CD14-positive monocyte (primary cell): ENCODE results near the gene RWDD1. TPM values are rescaled to one million over a fixed set of nuclear protein-coding genes. Genes with fewer than 3 reads are reported as not detected.

Source experiments
- DNase-seq, 3 donors: peaks; one replicate each; pipeline ENCODE4 v3.0.0-alpha.2; 2011 to 2022
- H2AFZ ChIP-seq: 2 replicates; pipeline ENCODE4 v1.6.0; 2012; ENCODE audit warnings: mild to moderate bottlenecking, low read depth, low read length, inconsistent platforms; ENCODE audit not compliant: insufficient read depth, poor library complexity, severe bottlenecking
- H3K27ac ChIP-seq, 2 donors: 1 replicate in 1 of 2; 2 replicates in 1 of 2; pipeline ENCODE4 v1.5.1; 2012 to 2013; ENCODE audit warnings: low read length in 2 of 2, control low read depth in 1 of 2, inconsistent platforms in 1 of 2, low read depth in 1 of 2, mild to moderate bottlenecking in 1 of 2
- H3K27me3 ChIP-seq, 2 donors: one replicate each; pipeline versions ENCODE4 v1.6.0 to v1.6.1; 2011 to 2013; ENCODE audit warnings: low read length in 2 of 2; ENCODE audit not compliant: control insufficient read depth in 2 of 2, insufficient read depth in 2 of 2
- H3K36me3 ChIP-seq, 2 donors: replicated peaks in 1 of 2; 1 replicate in 1 of 2; 2 replicates in 1 of 2; pipeline versions ENCODE4 v1.5.1 to v1.6.1; 2012 to 2013; ENCODE audit warnings: low read length in 2 of 2, control low read depth in 1 of 2, inconsistent platforms in 1 of 2, mild to moderate bottlenecking in 1 of 2; ENCODE audit not compliant: insufficient read depth in 2 of 2, control insufficient read depth in 1 of 2
- H3K4me1 ChIP-seq, 2 donors: 1 replicate in 1 of 2; 2 replicates in 1 of 2; pipeline versions ENCODE4 v1.5.1 to v1.6.1; 2012 to 2013; ENCODE audit warnings: low read length in 2 of 2, control low read depth in 1 of 2, inconsistent platforms in 1 of 2, mild to moderate bottlenecking in 1 of 2, moderate library complexity in 1 of 2; ENCODE audit not compliant: insufficient read depth in 2 of 2, control insufficient read depth in 1 of 2
- H3K4me2 ChIP-seq: replicated peaks from 2 replicates; pipeline ENCODE3; 2012; ENCODE audit warnings: low read length, moderate library complexity, mild to moderate bottlenecking; ENCODE audit not compliant: poor library complexity, severe bottlenecking; ENCODE audit errors: extremely low read depth
- H3K4me3 ChIP-seq, 3 experiments: fragments of 200-600 bp in 1 of 3; sonication (generic) in 1 of 3; replicated peaks in 1 of 3; 1 replicate in 2 of 3; 2 replicates in 1 of 3; pipeline ENCODE4 v1.5.1; 2011 to 2013; ENCODE audit warnings: low read length in 3 of 3, mild to moderate bottlenecking in 3 of 3, control low read depth in 2 of 3, low read depth in 2 of 3, inconsistent platforms in 1 of 3, moderate library complexity in 1 of 3
- H3K79me2 ChIP-seq: 2 replicates; pipeline ENCODE4 v1.6.0; 2012; ENCODE audit warnings: mild to moderate bottlenecking, control low read depth, inconsistent platforms, low read length, moderate library complexity; ENCODE audit not compliant: insufficient read depth
- H3K9ac ChIP-seq: 2 replicates; pipeline ENCODE4 v1.6.0; 2017; ENCODE audit warnings: low read length, mild to moderate bottlenecking; ENCODE audit not compliant: insufficient read depth, poor library complexity, severe bottlenecking
- H3K9me3 ChIP-seq, 2 donors: replicated peaks in 1 of 2; 1 replicate in 1 of 2; 2 replicates in 1 of 2; pipeline versions ENCODE4 v1.5.1 to v1.6.1; 2012 to 2013; ENCODE audit warnings: low read length in 2 of 2, control low read depth in 1 of 2; ENCODE audit not compliant: control insufficient read depth in 1 of 2, insufficient read depth in 1 of 2
- H4K20me1 ChIP-seq: 2 replicates; pipeline ENCODE4 v1.6.0; 2012; ENCODE audit warnings: mild to moderate bottlenecking, low read length, control low read depth, moderate library complexity; ENCODE audit not compliant: insufficient read depth
- H3K27ac Mint-ChIP-seq, 7 donors: one replicate each; pipeline ENCODE4 v1.8.0; 2020; ENCODE audit warnings: mild to moderate bottlenecking in 7 of 7, mixed read lengths in 7 of 7, moderate library complexity in 6 of 7, inconsistent platforms in 2 of 7
- H3K27me3 Mint-ChIP-seq, 3 donors: one replicate each; pipeline ENCODE4 v1.8.0; 2021 to 2022; ENCODE audit warnings: low read depth in 3 of 3, mild to moderate bottlenecking in 3 of 3, mixed read lengths in 3 of 3, moderate library complexity in 3 of 3, inconsistent platforms in 1 of 3
- H3K36me3 Mint-ChIP-seq, 2 donors: one replicate each; pipeline ENCODE4 v1.8.0; 2020; ENCODE audit warnings: mixed read lengths in 2 of 2, inconsistent platforms in 1 of 2, mild to moderate bottlenecking in 1 of 2
- H3K4me1 Mint-ChIP-seq: one replicate; pipeline ENCODE4 v1.8.0; 2020; ENCODE audit warnings: mild to moderate bottlenecking, mixed read lengths
- H3K4me3 Mint-ChIP-seq, 2 donors: one replicate each; pipeline ENCODE4 v1.8.0; 2020; ENCODE audit warnings: mild to moderate bottlenecking in 2 of 2, mixed read lengths in 2 of 2, moderate library complexity in 1 of 2
- H3K9me3 Mint-ChIP-seq, 7 donors: one replicate each; pipeline ENCODE4 v1.8.0; 2020 to 2022; ENCODE audit warnings: mixed read lengths in 7 of 7, mild to moderate bottlenecking in 6 of 7, moderate library complexity in 6 of 7, inconsistent platforms in 2 of 7
- CTCF ChIP-seq: fragments of 200-600 bp; IDR thresholded peaks from one replicate; pipeline ENCODE4 v1.8.0; 2022; ENCODE audit warnings: antibody characterized with exemption, mild to moderate bottlenecking
- WGBS: methylation state at CpG from one replicate; pipeline ENCODE4 v1.1.5; 2013; ENCODE audit warnings: missing lambda C conversion rate; ENCODE audit not compliant: insufficient coverage; 5-methylcytosine and 5-hydroxymethylcytosine counted together
- intact Hi-C, 2 donors: fragments of 100-400 bp; cut with micrococcal nuclease; formaldehyde crosslinking; loops; one replicate each; pipeline versions ENCODE4 v1.15.0 to v1.15.1; 2023
- polyA plus RNA-seq, 3 donors: library from polyadenylated mRNA; depleted of rRNA in 1 of 3; unstranded in 2 of 3; stranded (reverse) in 1 of 3; fragments of 300-500 nt in 2 of 3; fragments of >200 nt in 1 of 3; fragmentation: Illumina TruSeq in 2 of 3; gene quantifications; 1 replicate in 2 of 3; 2 replicates in 1 of 3; pipeline ENCODE4 v1.2.3, GENCODE V29; 2012 to 2021

The RWDD1 gene
- polyA plus RNA-seq, 3 donors = 11.8 to 45.5 (median 34.7) TPM

- Mint-ChIP-seq H3K4me1 (peaks cover 62% of the 10 kb centered on the region), H3K27me3 (peaks cover 3 to 11% (median 4%) of the 10 kb centered on the region in 3 donors), H3K36me3 (peaks cover 2 to 4% of the 10 kb centered on the region in 2 donors), H3K27ac (peak overlapping the region; percentile 33 to 87 (median 76)), H3K9me3 (peaks cover 3 to 9% (median 6%) of the 10 kb centered on the region in 7 donors), H3K4me3 (peak overlapping the region; percentile 13 to 56)
- Histone ChIP-seq H2AFZ (no peak overlapping the region), H3K4me1 (peaks cover 44 to 54% of the 10 kb centered on the region in 2 donors), H3K27ac (peak overlapping the region in 1 of 2 donors; percentile 60), H4K20me1 (no peaks in the 10 kb centered on the region), H3K9ac (no peak overlapping the region), H3K9me3 (peaks cover 5 to 8% of the 10 kb centered on the region in 2 donors), H3K4me2 (peak overlapping the region; percentile 40), H3K79me2 (peaks cover 39% of the 10 kb centered on the region), H3K36me3 (no peaks in the 10 kb centered on the region), H3K4me3 (peak overlapping the region in 1 of 3 experiments; percentile 29), H3K27me3 (no peaks in the 10 kb centered on the region)
- TF ChIP-seq CTCF = no peak
- DNase-seq = peak; percentile 44 to 73 (median 58)
- intact Hi-C loops = no loop called here
- 0% methylated on average over 1 of the region's 7 CpGs for WGBS
Measured at GRCh38 chr6:116568821-116569755, 2.2 kb upstream of the RWDD1 start.

- Histone ChIP-seq H3K4me2 (peak overlapping the region; percentile 78), H3K9me3 (peaks cover 5 to 7% of the 10 kb centered on the region in 2 donors), H4K20me1 (no peaks in the 10 kb centered on the region), H3K4me3 (peak overlapping the region; percentile 66 to 89 (median 81)), H3K27me3 (no peaks in the 10 kb centered on the region), H3K79me2 (peaks cover 63% of the 10 kb centered on the region), H3K9ac (peak overlapping the region; percentile 96), H3K36me3 (peaks cover 8 to 20% of the 10 kb centered on the region in 2 donors), H3K4me1 (peaks cover 38 to 46% of the 10 kb centered on the region in 2 donors), H2AFZ (peak overlapping the region; percentile 96), H3K27ac (peak overlapping the region; percentile 91 to 96)
- Mint-ChIP-seq H3K27me3 (no peaks in the 10 kb centered on the region), H3K4me3 (peak overlapping the region; percentile 97 to 99), H3K27ac (peak overlapping the region; percentile 94 to 98 (median 96)), H3K36me3 (peaks cover 18 to 19% of the 10 kb centered on the region in 2 donors), H3K4me1 (peaks cover 56% of the 10 kb centered on the region), H3K9me3 (peaks cover 3 to 8% (median 5%) of the 10 kb centered on the region in 7 donors)
- no CpG with 5 or more reads among the region's 12 CpGs for WGBS
- DNase-seq = no peak
- no peak for TF ChIP-seq CTCF
- intact Hi-C loops = loop anchor here in 1 of 2 donors (5.0 kb wide), 1 partner anchor 96 kb away; the partner anchor contains the start of gene ZUP1
Measured at GRCh38 chr6:116571683-116572000, 338 bp downstream of the RWDD1 start.
